Adipocyte (in vitro differentiated cells): Measurements from ENCODE around the gene CDON.
"Not testable (repeated sequence)": the region's sequence is repeated elsewhere in the genome, so short reads cannot be mapped to it uniquely, and the experiment has no call there.

Source experiments
- DNase-seq: peaks from one replicate; pipeline ENCODE4 v3.0.0-alpha.2; 2015; ENCODE audit warnings: low read depth
- H3K27me3 ChIP-seq: replicated peaks from 2 replicates; pipeline ENCODE4 v1.7.0; 2013; ENCODE audit warnings: mild to moderate bottlenecking, low read length, moderate library complexity; ENCODE audit not compliant: control insufficient read depth, insufficient read depth
- H3K36me3 ChIP-seq: 2 replicates; pipeline ENCODE4 v1.7.0; 2013; ENCODE audit warnings: low read length, mild to moderate bottlenecking, moderate library complexity; ENCODE audit not compliant: control insufficient read depth, insufficient read depth, severe bottlenecking
- H3K4me1 ChIP-seq: 2 replicates; pipeline ENCODE4 v1.7.0; 2013; ENCODE audit warnings: mild to moderate bottlenecking, low read length, moderate library complexity; ENCODE audit not compliant: control insufficient read depth, insufficient read depth
- H3K4me3 ChIP-seq: 2 replicates; pipeline ENCODE4 v1.7.0; 2013; ENCODE audit warnings: mild to moderate bottlenecking, low read length, moderate library complexity
- H3K9ac ChIP-seq: 2 replicates; pipeline ENCODE4 v1.7.0; 2013; ENCODE audit warnings: mild to moderate bottlenecking, low read length, moderate library complexity
- H3K9me3 ChIP-seq: 2 replicates; pipeline ENCODE4 v1.7.0; 2013; ENCODE audit warnings: mild to moderate bottlenecking, low read length, moderate library complexity; ENCODE audit not compliant: control insufficient read depth

CDON gene

GRCh38 chr11:125925247-125925740, 137.4 kb downstream of the CDON start:
- no peaks in the 10 kb centered on the region for H3K9me3 ChIP-seq
- H3K4me1 ChIP-seq, result no peaks in the 10 kb centered on the region
- H3K9ac ChIP-seq, result no peak overlapping the region
- H3K36me3 ChIP-seq, result no peaks in the 10 kb centered on the region
- no peak for DNase-seq
- H3K4me3 ChIP-seq, result no peak overlapping the region
- H3K27me3 ChIP-seq, result peaks cover 6% of the 10 kb centered on the region

- no peaks in the 10 kb centered on the region for H3K36me3 ChIP-seq
- no peak overlapping the region for H3K9ac ChIP-seq
- H3K9me3 ChIP-seq, result no peaks in the 10 kb centered on the region
- DNase-seq, result no peak
- H3K27me3 ChIP-seq, result peaks cover 11% of the 10 kb centered on the region
- H3K4me3 ChIP-seq, result no peak overlapping the region
- H3K4me1 ChIP-seq, result no peaks in the 10 kb centered on the region
Observed at GRCh38 chr11:125924384-125925007, 138.2 kb downstream of the CDON start.

- H3K9me3 ChIP-seq, result no peaks in the 10 kb centered on the region
- no peak overlapping the region for H3K4me3 ChIP-seq
- no peaks in the 10 kb centered on the region for H3K4me1 ChIP-seq
- no peak overlapping the region for H3K9ac ChIP-seq
- no peak for DNase-seq
- H3K36me3 ChIP-seq, result no peaks in the 10 kb centered on the region
- H3K27me3 ChIP-seq, result peaks cover 19% of the 10 kb centered on the region
Observed at GRCh38 chr11:125923633-125924032, 139.0 kb downstream of the CDON start.

- H3K9ac ChIP-seq, result no peak overlapping the region
- H3K9me3 ChIP-seq, result no peaks in the 10 kb centered on the region
- no peaks in the 10 kb centered on the region for H3K4me1 ChIP-seq
- H3K4me3 ChIP-seq, result no peak overlapping the region
- H3K36me3 ChIP-seq, result no peaks in the 10 kb centered on the region
- peak; percentile 93 for DNase-seq
- H3K27me3 ChIP-seq, result peaks cover 25% of the 10 kb centered on the region
Observed at GRCh38 chr11:125923012-125923579, 139.6 kb downstream of the CDON start.

GRCh38 chr11:125922156-125922555, 140.5 kb downstream of the CDON start:
- Histone ChIP-seq H3K4me1 (no peaks in the 10 kb centered on the region), H3K4me3 (no peak overlapping the region), H3K9ac (no peak overlapping the region), H3K27me3 (peaks cover 30% of the 10 kb centered on the region), H3K36me3 (no peaks in the 10 kb centered on the region), H3K9me3 (no peaks in the 10 kb centered on the region)
- no peak for DNase-seq

DNA sequence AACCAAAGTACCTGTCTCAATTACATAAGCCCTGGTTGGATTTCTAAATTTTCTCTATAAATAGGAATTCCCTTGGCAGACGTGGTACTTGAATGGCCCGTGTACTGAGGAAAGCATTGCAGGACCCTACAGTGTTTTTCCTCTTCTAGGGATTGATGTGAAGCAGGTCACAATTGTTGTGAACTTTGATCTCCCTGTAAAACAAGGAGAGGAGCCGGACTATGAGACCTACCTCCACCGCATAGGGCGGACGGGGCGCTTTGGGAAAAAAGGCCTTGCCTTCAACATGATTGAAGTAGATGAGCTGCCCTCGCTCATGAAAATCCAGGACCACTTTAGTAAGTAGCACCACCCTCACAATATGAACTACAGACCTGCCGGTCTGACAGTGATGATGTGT, 141.6 kb downstream of the CDON start:
- H3K9ac ChIP-seq, result no peak overlapping the region
- peaks cover 38% of the 10 kb centered on the region for H3K27me3 ChIP-seq
- no peak for DNase-seq

DNA sequence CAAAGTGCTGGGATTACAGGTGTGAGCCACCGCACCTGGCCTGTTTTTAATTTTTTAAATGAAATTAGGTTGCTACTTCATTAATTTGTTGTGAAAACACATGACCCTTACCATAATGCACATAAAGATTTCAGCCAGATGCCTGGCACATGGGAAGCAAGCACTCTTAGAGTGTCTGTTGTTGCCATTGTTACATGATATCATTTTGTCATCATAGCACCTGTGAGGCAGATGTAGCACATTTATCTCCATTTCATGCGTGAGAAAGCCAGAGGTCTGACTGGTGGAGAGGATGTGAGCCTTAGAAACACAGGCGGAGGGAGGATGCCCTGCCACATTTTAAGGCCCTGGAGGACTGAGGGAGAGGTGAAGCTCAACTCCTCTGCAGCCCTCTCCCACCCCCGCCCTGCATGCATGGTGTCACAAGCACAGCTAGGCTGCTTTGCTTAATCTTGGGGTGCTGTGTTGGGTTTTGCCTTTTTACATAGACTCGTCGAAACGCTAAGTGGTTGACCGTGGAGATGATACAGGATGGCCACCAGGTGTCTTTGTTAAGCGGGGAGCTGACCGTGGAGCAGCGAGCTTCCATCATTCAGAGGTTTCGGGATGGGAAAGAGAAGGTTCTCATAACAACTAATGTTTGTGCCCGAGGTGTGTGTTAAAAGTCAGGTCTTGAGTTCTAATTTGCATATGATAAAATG, 144.4 kb downstream of the CDON start:
- Histone ChIP-seq H3K4me1 (no peaks in the 10 kb centered on the region), H3K36me3 (no peaks in the 10 kb centered on the region), H3K9me3 (no peaks in the 10 kb centered on the region), H3K9ac (no peak overlapping the region), H3K27me3 (peaks cover 38% of the 10 kb centered on the region), H3K4me3 (no peak overlapping the region)
- DNase-seq, result no peak

More for the DNA sequence above, 141.6 kb downstream of the CDON start:
- Histone ChIP-seq H3K9me3 (no peaks in the 10 kb centered on the region), H3K4me3 (no peak overlapping the region), H3K4me1 (no peaks in the 10 kb centered on the region), H3K36me3 (no peaks in the 10 kb centered on the region)

DNA sequence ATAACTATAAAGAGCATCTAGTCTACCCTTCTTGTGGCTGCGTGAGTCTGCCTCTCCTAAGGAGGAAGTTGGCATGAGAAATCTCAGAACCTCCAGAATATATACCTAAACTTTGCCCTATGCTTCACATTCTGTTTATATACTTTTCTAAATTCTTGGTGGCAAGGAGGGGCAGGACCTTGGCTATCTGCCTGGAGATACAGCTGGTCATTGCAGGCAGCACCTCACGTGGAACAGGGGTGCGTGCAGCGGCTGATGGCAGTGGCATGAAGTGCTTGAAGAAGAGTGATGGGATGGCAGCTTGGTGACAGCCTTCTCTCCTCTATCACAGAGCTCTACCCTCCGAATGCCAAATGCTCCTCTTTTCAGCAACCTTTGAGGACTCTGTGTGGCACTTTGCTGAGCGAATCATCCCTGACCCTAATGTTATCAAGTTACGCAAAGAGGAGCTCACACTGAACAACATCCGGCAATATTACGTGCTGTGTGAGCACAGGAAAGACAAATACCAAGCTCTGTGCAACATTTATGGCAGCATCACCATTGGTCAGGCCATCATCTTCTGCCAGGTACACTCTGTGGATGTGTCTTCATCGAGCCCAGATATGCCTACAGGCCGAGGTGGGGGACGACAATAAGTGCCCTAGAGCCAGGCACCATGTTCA, 145.9 kb downstream of the CDON start:
- peaks cover 38% of the 10 kb centered on the region for H3K27me3 ChIP-seq
- no peak for DNase-seq
- H3K9me3 ChIP-seq, result no peaks in the 10 kb centered on the region

DNA sequence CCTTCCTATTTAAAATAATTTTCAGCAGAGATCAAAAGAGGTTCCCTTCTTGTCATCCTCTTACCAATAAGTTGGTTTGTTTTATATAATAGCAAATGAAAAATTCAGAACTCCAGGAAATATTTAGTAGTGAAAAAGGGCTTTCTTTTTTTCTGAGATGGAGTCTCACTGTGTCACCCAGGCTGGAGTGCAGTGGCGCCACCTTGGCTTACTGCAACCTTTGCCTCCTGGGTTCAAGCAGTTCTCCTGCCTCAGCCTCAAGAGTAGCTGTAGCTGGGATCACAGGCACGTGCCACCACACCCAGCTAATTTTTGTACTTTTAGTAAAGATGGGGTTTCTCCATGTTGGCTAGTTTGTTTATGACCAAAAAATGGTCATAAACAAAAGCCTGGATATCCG, 148.1 kb downstream of the CDON start:
- H3K9me3 ChIP-seq, H3K9ac ChIP-seq, H3K4me3 ChIP-seq, DNase-seq, H3K4me1 ChIP-seq, H3K36me3 ChIP-seq: not testable (repeated sequence)
- peaks cover 28% of the 10 kb centered on the region for H3K27me3 ChIP-seq

More for the DNA sequence above, 145.9 kb downstream of the CDON start:
- no peak overlapping the region for H3K9ac ChIP-seq
- H3K36me3 ChIP-seq, result no peaks in the 10 kb centered on the region
- no peaks in the 10 kb centered on the region for H3K4me1 ChIP-seq
- H3K4me3 ChIP-seq, result no peak overlapping the region

GRCh38 chr11:125910226-125910849, 152.3 kb downstream of the CDON start:
- no peak overlapping the region for H3K4me3 ChIP-seq
- peaks cover 6% of the 10 kb centered on the region for H3K27me3 ChIP-seq
- no peak overlapping the region for H3K9ac ChIP-seq
- H3K36me3 ChIP-seq, result no peaks in the 10 kb centered on the region
- H3K9me3 ChIP-seq, result no peaks in the 10 kb centered on the region
- H3K4me1 ChIP-seq, result no peaks in the 10 kb centered on the region
- DNase-seq, result no peak
